A549 (cell line): ENCODE data around the gene MXRA7. TPM values are rescaled to one million over a fixed set of nuclear protein-coding genes. Genes with fewer than 3 reads are reported as not detected.

Source experiments
- ATAC-seq, 2 experiments: fragments of 200-7000 bp in 1 of 2; fragments of >200 bp in 1 of 2; cut with Nextera tagmentation in 1 of 2; cut with Tn5 transposase in 1 of 2; 3 replicates each; pipeline versions ENCODE4 v1.8.0 to v1.9.1; 2018 to 2020; ENCODE audit warnings: mild to moderate bottlenecking in 1 of 2, moderate library complexity in 1 of 2
- CTCF ChIA-PET: fragments of 300-600 bp; sonication (Branson Sonifier 250); formaldehyde crosslinking; extraction: SDS; loops from one replicate; lab custom pipeline; 2021; ENCODE audit warnings: antibody characterized with exemption, inconsistent platforms; lab: Yijun Ruan, JAX
- POLR2A ChIA-PET: fragments of 350-600 bp; formaldehyde crosslinking; extraction: SDS; loops from one replicate; lab custom pipeline; 2021; ENCODE audit warnings: antibody characterized with exemption, inconsistent platforms; lab: Yijun Ruan, JAX
- DNase-seq, 2 experiments: peaks; one replicate each; pipeline versions ENCODE4 v3.0.0 to v3.0.0-alpha.2; 2011 to 2016; ENCODE audit warnings: low read depth in 1 of 2, low spot score in 1 of 2
- FAIRE-seq: peaks from 2 replicates; lab custom pipeline; 2011; peaks lifted over from hg19 to GRCh38; lab: Jason Lieb, UNC
- H3K27ac ChIP-seq, 2 experiments: fragments of >200 bp; sonication (Bioruptor Twin); formaldehyde crosslinking; 3 replicates each; pipeline ENCODE4 v1.5.1; 2016 to 2017
- H3K4me1 ChIP-seq: fragments of >200 bp; sonication (Bioruptor Twin); formaldehyde crosslinking; 3 replicates; pipeline ENCODE4 v1.6.1; 2016
- H3K4me2 ChIP-seq: fragments of >200 bp; sonication (Bioruptor Twin); formaldehyde crosslinking; 3 replicates; pipeline ENCODE4 v1.6.1; 2016
- H3K4me3 ChIP-seq: fragments of >200 bp; sonication (Bioruptor Twin); formaldehyde crosslinking; 3 replicates; pipeline ENCODE4 v1.5.1; 2016
- H3K9me3 ChIP-seq: fragments of >200 bp; sonication (Bioruptor Twin); formaldehyde crosslinking; 3 replicates; pipeline ENCODE4 v1.6.1; 2016
- BHLHE40 ChIP-seq: IDR thresholded peaks from 2 replicates; pipeline ENCODE4 v1.6.1; 2012; ENCODE audit warnings: low read depth, low read length, inconsistent platforms
- CBX2 ChIP-seq: fragments of 200-600 bp; sonication (generic); IDR thresholded peaks from 2 replicates; pipeline ENCODE4 v1.6.1; 2016; ENCODE audit warnings: low read depth, mild to moderate bottlenecking, borderline replicate concordance
- CBX8 ChIP-seq: fragments of 200-600 bp; sonication (generic); IDR thresholded peaks from 2 replicates; pipeline ENCODE4 v1.6.1; 2016
- CEBPB ChIP-seq, 2 experiments: fragments of >200 bp in 1 of 2; sonication (Bioruptor Twin) in 1 of 2; formaldehyde crosslinking in 1 of 2; IDR thresholded peaks; 2 replicates each; pipeline ENCODE4 v1.6.1; 2012 to 2016
- CHD2 ChIP-seq: fragments of 150-350 bp; IDR thresholded peaks from 2 replicates; pipeline ENCODE4 v1.6.1; 2014; ENCODE audit warnings: low read length; ENCODE audit not compliant: partially characterized antibody
- CHD4 ChIP-seq: fragments of 200-600 bp; sonication (generic); IDR thresholded peaks from 2 replicates; pipeline ENCODE4 v1.6.1; 2016; ENCODE audit warnings: antibody characterized with exemption, mild to moderate bottlenecking, borderline replicate concordance
- EHF ChIP-seq: fragments of 250-450 bp; sonication (Bioruptor Pico); IDR thresholded peaks from 2 replicates; pipeline ENCODE4 v1.5.0; 2020; ENCODE audit warnings: mild to moderate bottlenecking
- EP300 ChIP-seq, 2 experiments: fragments of >200 bp; sonication (Bioruptor Twin); formaldehyde crosslinking; IDR thresholded peaks; 2 replicates in 1 of 2; 3 replicates in 1 of 2; pipeline ENCODE4 v1.6.1; 2016 to 2017
- FOSL2 ChIP-seq, 2 experiments: fragments of 450-650 bp in 1 of 2; fragments of >200 bp in 1 of 2; sonication (Bioruptor Twin) in 1 of 2; formaldehyde crosslinking; IDR thresholded peaks; 2 replicates each; pipeline versions ENCODE4 v1.5.0 to v1.6.1; 2016 to 2020; ENCODE audit warnings: mild to moderate bottlenecking in 1 of 2, moderate library complexity in 1 of 2
- FOXS1 ChIP-seq: fragments of 250-450 bp; sonication (Bioruptor Pico); IDR thresholded peaks from 2 replicates; pipeline ENCODE4 v1.5.0; 2020; ENCODE audit warnings: mild to moderate bottlenecking, moderate library complexity
- HOXB5 ChIP-seq: fragments of 250-450 bp; sonication (Bioruptor Pico); IDR thresholded peaks from 2 replicates; pipeline ENCODE4 v1.5.0; 2020; ENCODE audit warnings: mild to moderate bottlenecking, moderate library complexity
- KDM1A ChIP-seq: fragments of 200-600 bp; sonication (generic); IDR thresholded peaks from 2 replicates; pipeline ENCODE4 v1.6.1; 2016; ENCODE audit warnings: low read depth, mild to moderate bottlenecking
- MAZ ChIP-seq: fragments of 150-350 bp; IDR thresholded peaks from 2 replicates; pipeline ENCODE4 v1.6.1; 2014; ENCODE audit warnings: antibody characterized with exemption, low read depth, low read length, borderline replicate concordance
- MYC ChIP-seq: IDR thresholded peaks from 2 replicates; pipeline ENCODE4 v1.6.1; 2012; ENCODE audit warnings: mild to moderate bottlenecking, inconsistent platforms, low read length, improper control_type of control experiment, borderline replicate concordance
- NPAS2 ChIP-seq: fragments of 250-450 bp; sonication (Bioruptor Pico); IDR thresholded peaks from 2 replicates; pipeline ENCODE4 v1.8.0; 2022; ENCODE audit warnings: mild to moderate bottlenecking, moderate library complexity, borderline replicate concordance
- POLR2A ChIP-seq: IDR thresholded peaks from 2 replicates; pipeline ENCODE4 v1.6.1; 2012; ENCODE audit warnings: mild to moderate bottlenecking, low read length
- POLR2AphosphoS2 ChIP-seq: conservative IDR thresholded peaks from 2 replicates; pipeline ENCODE4 v1.6.1; 2012; ENCODE audit warnings: low read length, improper control_type of control experiment, inconsistent platforms
- RAD21 ChIP-seq, 2 experiments: fragments of >200 bp in 1 of 2; sonication (Bioruptor Twin) in 1 of 2; formaldehyde crosslinking in 1 of 2; IDR thresholded peaks in 1 of 2; conservative IDR thresholded peaks in 1 of 2; 2 replicates in 1 of 2; 3 replicates in 1 of 2; pipeline ENCODE4 v1.6.1; 2012 to 2018; ENCODE audit warnings: inconsistent platforms in 1 of 2
- RCOR1 ChIP-seq: fragments of 150-350 bp; IDR thresholded peaks from 2 replicates; pipeline ENCODE4 v1.6.1; 2014; ENCODE audit warnings: antibody characterized with exemption, low read length, low read depth
- SREBF2 ChIP-seq: fragments of 450-650 bp; IDR thresholded peaks from 2 replicates; pipeline ENCODE4 v1.6.1; 2014; ENCODE audit warnings: mild to moderate bottlenecking, moderate library complexity
- TFCP2L1 ChIP-seq: fragments of 250-450 bp; sonication (Bioruptor Pico); IDR thresholded peaks from 2 replicates; pipeline ENCODE4 v1.5.0; 2021; ENCODE audit warnings: mild to moderate bottlenecking
- ZC3H11A ChIP-seq: fragments of 450-650 bp; IDR thresholded peaks from 2 replicates; pipeline ENCODE4 v1.6.1; 2014; ENCODE audit warnings: antibody characterized with exemption, mild to moderate bottlenecking
- ZNF302 ChIP-seq: fragments of 250-450 bp; sonication (Bioruptor Pico); IDR thresholded peaks from 2 replicates; pipeline ENCODE4 v1.9.0; 2021; ENCODE audit warnings: inconsistent platforms, mild to moderate bottlenecking, moderate library complexity
- ZSCAN20 ChIP-seq: fragments of 250-450 bp; sonication (Bioruptor Pico); IDR thresholded peaks from 2 replicates; pipeline ENCODE4 v1.8.0; 2022; ENCODE audit warnings: mild to moderate bottlenecking, moderate library complexity
- whole genome bisulfite sequencing: methylation state at CpG from one replicate; pipeline ENCODE4 v1.1.6; 2017; ENCODE audit errors: missing lambda C conversion rate; 5-methylcytosine and 5-hydroxymethylcytosine counted together
- polyA plus RNA-seq, 4 experiments: library from polyadenylated mRNA; depleted of rRNA in 3 of 4; stranded (reverse); fragments of >200 nt; fragmentation: RNase III in 1 of 4; extraction: RNeasy Plus Mini Kit Qiagen cat#74134 plus additional on column Dnase treatment in 1 of 4; gene quantifications; 2 replicates in 3 of 4; 3 replicates in 1 of 4; pipeline ENCODE4 v1.2.3, GENCODE V29; 2011 to 2017
- TF ChIP-seq, protein P1 (sequence below): fragments of >200 bp; sonication (Bioruptor Twin); formaldehyde crosslinking; IDR thresholded peaks from 3 replicates; pipeline ENCODE4 v1.5.1; 2016
- TF ChIP-seq, protein P2 (sequence below): fragments of >200 bp; sonication (Bioruptor Twin); formaldehyde crosslinking; IDR thresholded peaks from 3 replicates; pipeline ENCODE4 v1.6.1; 2016
- TF ChIP-seq, protein P3 (sequence below): fragments of 450-650 bp; IDR thresholded peaks from 2 replicates; pipeline ENCODE4 v1.6.1; 2014; ENCODE audit warnings: antibody characterized with exemption
- TF ChIP-seq, protein P4 (sequence below): IDR thresholded peaks from 2 replicates; pipeline ENCODE4 v1.6.1; 2012; ENCODE audit warnings: low read depth, borderline replicate concordance
- TF ChIP-seq, protein P5 (sequence below): fragments of 250-450 bp; sonication (Bioruptor Pico); IDR thresholded peaks from 2 replicates; pipeline ENCODE4 v1.5.0; 2020; ENCODE audit warnings: low read depth, mild to moderate bottlenecking, moderate library complexity
- TF ChIP-seq, protein P6 (sequence below): fragments of >200 bp; sonication (Bioruptor Twin); formaldehyde crosslinking; IDR thresholded peaks from 2 replicates; pipeline ENCODE4 v1.6.1; 2016

Gene MXRA7
- polyA plus RNA-seq, 2 of the 4 experiments (the other 2 are of a cell fraction) = 47.8 to 57.2 TPM

DNA sequence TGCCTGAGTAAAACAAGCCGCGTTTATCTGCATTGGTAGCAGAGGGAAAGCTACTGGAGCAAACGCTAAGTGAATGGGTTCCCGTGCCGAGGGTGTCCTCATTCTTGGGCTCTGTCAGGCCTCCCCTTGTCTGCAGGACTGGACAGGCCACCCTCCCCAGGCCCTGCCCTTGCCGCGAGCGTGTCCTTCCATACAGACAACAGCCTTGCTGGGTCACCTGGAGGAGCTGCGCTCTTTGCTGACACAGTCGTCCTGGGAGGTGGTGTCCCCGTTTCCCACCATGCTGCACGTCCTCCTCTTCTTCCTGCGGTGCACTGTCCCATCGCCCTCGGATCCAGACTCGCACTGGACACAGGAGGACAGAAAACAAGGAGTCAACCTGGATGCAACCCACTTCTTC, 7.8 kb upstream of the MXRA7 start:
- H3K9me3 ChIP-seq = no peaks in the 10 kb centered on the region
- DNase-seq = no peak
- H3K27ac ChIP-seq = no peak overlapping the region
- ChIA-PET CTCF (interaction anchor here (0.6 to 26.0 kb wide), 12 partner anchors 7 to 348 kb away, joined by 3 to 456 read pairs (median 4); partner anchors contain the start of genes JMJD6, METTL23 and ST6GALNAC2), POLR2A (no interaction called here)
- H3K4me1 ChIP-seq = no peaks in the 10 kb centered on the region
- H3K4me3 ChIP-seq = no peak overlapping the region
- no peak for FAIRE-seq
- WGBS = 95% methylated on average over 16 of the region's 16 CpGs
- no peak for ATAC-seq
- TF ChIP-seq CEBPB (IDR thresholded peaks at IDR 0.05) (no peak), ZSCAN20 (no peak), EHF (CRISPR knock-in tag) (no peak), CHD4 (no peak), ZC3H11A (no peak), POLR2A (no peak), CBX8 (no peak), SREBF2 (no peak), FOXS1 (CRISPR knock-in tag) (no peak), EP300 (IDR thresholded peaks at IDR 0.05) (no peak), POLR2AphosphoS2 (no peak), MAZ (no peak)
- TF ChIP-seq, protein P1, sequence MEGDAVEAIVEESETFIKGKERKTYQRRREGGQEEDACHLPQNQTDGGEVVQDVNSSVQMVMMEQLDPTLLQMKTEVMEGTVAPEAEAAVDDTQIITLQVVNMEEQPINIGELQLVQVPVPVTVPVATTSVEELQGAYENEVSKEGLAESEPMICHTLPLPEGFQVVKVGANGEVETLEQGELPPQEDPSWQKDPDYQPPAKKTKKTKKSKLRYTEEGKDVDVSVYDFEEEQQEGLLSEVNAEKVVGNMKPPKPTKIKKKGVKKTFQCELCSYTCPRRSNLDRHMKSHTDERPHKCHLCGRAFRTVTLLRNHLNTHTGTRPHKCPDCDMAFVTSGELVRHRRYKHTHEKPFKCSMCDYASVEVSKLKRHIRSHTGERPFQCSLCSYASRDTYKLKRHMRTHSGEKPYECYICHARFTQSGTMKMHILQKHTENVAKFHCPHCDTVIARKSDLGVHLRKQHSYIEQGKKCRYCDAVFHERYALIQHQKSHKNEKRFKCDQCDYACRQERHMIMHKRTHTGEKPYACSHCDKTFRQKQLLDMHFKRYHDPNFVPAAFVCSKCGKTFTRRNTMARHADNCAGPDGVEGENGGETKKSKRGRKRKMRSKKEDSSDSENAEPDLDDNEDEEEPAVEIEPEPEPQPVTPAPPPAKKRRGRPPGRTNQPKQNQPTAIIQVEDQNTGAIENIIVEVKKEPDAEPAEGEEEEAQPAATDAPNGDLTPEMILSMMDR = no peak
- TF ChIP-seq, protein P2, sequence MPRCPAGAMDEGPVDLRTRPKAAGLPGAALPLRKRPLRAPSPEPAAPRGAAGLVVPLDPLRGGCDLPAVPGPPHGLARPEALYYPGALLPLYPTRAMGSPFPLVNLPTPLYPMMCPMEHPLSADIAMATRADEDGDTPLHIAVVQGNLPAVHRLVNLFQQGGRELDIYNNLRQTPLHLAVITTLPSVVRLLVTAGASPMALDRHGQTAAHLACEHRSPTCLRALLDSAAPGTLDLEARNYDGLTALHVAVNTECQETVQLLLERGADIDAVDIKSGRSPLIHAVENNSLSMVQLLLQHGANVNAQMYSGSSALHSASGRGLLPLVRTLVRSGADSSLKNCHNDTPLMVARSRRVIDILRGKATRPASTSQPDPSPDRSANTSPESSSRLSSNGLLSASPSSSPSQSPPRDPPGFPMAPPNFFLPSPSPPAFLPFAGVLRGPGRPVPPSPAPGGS = no peak
- TF ChIP-seq, protein P3, sequence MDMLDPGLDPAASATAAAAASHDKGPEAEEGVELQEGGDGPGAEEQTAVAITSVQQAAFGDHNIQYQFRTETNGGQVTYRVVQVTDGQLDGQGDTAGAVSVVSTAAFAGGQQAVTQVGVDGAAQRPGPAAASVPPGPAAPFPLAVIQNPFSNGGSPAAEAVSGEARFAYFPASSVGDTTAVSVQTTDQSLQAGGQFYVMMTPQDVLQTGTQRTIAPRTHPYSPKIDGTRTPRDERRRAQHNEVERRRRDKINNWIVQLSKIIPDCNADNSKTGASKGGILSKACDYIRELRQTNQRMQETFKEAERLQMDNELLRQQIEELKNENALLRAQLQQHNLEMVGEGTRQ = no peak
- no peak overlapping the region for H3K4me2 ChIP-seq

DNA sequence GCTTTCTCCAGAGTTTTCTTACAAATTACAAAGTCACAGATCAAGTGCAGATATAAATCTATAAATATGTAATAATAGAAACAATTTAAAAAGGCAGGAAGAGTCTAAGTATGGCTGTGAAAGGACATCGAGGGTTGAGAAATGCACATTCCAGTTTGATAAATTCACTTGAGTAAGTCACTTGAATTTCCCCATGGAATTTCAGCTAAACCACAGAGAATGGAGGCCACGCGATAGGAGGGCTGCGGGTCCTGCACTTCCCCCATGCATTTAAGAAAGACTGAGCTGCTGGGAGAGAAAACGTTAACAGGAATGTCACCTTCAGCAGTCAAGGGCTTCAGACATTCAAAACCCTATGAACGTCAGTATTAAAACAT, 6.1 kb upstream of the MXRA7 start:
- 88% methylated on average over 6 of the region's 6 CpGs for WGBS
- H3K4me1 ChIP-seq = peaks cover under 1% of the 10 kb centered on the region; the same call in 2 of the 3 replicates

More for the DNA sequence above, 6.1 kb upstream of the MXRA7 start:
- ATAC-seq = no peak
- Histone ChIP-seq H3K27ac (no peak overlapping the region), H3K9me3 (no peaks in the 10 kb centered on the region), H3K4me2 (no peak overlapping the region), H3K4me3 (no peak overlapping the region)
- TF ChIP-seq KDM1A (no peak), CEBPB (IDR thresholded peaks at IDR 0.05) (no peak), SREBF2 (no peak), MYC (no peak), FOSL2 (IDR thresholded peaks at IDR 0.05) (no peak), FOSL2 (CRISPR knock-in tag; IDR thresholded peaks at IDR 0.05) (no peak), NPAS2 (CRISPR knock-in tag) (no peak), ZNF302 (CRISPR knock-in tag) (no peak), HOXB5 (CRISPR knock-in tag) (no peak), RAD21 (conservative IDR thresholded peaks at IDR 0.05 in 1 of 2, IDR thresholded peaks at IDR 0.05 in 1 of 2) (no peak), CBX2 (no peak), RCOR1 (no peak), TFCP2L1 (CRISPR knock-in tag) (no peak), CHD2 (no peak), BHLHE40 (no peak), FOXS1 (CRISPR knock-in tag) (no peak)
- TF ChIP-seq, protein P4, sequence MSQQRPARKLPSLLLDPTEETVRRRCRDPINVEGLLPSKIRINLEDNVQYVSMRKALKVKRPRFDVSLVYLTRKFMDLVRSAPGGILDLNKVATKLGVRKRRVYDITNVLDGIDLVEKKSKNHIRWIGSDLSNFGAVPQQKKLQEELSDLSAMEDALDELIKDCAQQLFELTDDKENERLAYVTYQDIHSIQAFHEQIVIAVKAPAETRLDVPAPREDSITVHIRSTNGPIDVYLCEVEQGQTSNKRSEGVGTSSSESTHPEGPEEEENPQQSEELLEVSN = no peak
- TF ChIP-seq, protein P2 = no peak
- TF ChIP-seq, protein P5, sequence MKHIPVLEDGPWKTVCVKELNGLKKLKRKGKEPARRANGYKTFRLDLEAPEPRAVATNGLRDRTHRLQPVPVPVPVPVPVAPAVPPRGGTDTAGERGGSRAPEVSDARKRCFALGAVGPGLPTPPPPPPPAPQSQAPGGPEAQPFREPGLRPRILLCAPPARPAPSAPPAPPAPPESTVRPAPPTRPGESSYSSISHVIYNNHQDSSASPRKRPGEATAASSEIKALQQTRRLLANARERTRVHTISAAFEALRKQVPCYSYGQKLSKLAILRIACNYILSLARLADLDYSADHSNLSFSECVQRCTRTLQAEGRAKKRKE (CRISPR knock-in tag) = no peak
- TF ChIP-seq, protein P6, sequence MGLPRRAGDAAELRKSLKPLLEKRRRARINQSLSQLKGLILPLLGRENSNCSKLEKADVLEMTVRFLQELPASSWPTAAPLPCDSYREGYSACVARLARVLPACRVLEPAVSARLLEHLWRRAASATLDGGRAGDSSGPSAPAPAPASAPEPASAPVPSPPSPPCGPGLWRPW = no peak
- no peak for DNase-seq
- POLR2A ChIA-PET = interaction anchor here (1.8 kb wide), 1 partner anchor 10 kb away, joined by 5 read pairs; the partner anchor contains the start of genes JMJD6 and METTL23
- CTCF ChIA-PET = interaction anchor here (0.9 to 26.0 kb wide), 14 partner anchors 9 to 225 kb away, joined by 3 to 456 read pairs (median 8); partner anchors contain the start of genes JMJD6 and METTL23
- no peak for FAIRE-seq
